Urinary bladder (tissue), 4 donors: ENCODE data around the gene NF1. TPM values are rescaled to one million over a fixed set of nuclear protein-coding genes. Genes with fewer than 3 reads are reported as not detected.
"Not testable (repeated sequence)": the region's sequence is repeated elsewhere in the genome, so short reads cannot be mapped to it uniquely, and the experiment has no call there.

Source experiments
- DNase-seq: peaks from one replicate; pipeline ENCODE4 v3.0.0-alpha.2; 2015; ENCODE audit errors: extremely low spot score
- H3K27ac ChIP-seq: one replicate; pipeline ENCODE4 v1.5.1; 2013; ENCODE audit warnings: low read depth, mild to moderate bottlenecking, moderate library complexity
- H3K36me3 ChIP-seq: one replicate; pipeline ENCODE4 v1.6.1; 2013; ENCODE audit warnings: mild to moderate bottlenecking, moderate library complexity; ENCODE audit not compliant: insufficient read depth
- H3K4me1 ChIP-seq: one replicate; pipeline ENCODE4 v1.6.1; 2013; ENCODE audit warnings: mild to moderate bottlenecking, moderate library complexity; ENCODE audit not compliant: insufficient read depth
- H3K4me3 ChIP-seq: one replicate; pipeline ENCODE4 v1.5.1; 2013; ENCODE audit warnings: low read depth, low read length
- WGBS: extraction: QIAGEN DNeasy Blood & Tissue Kit; methylation state at CpG from one replicate; pipeline ENCODE4 v1.1.7; 2013; 5-methylcytosine and 5-hydroxymethylcytosine counted together
- polyA plus RNA-seq: library from polyadenylated mRNA; stranded (reverse); fragments of 200-250 nt; gene quantifications from one replicate; pipeline ENCODE4 v1.2.3, GENCODE V29; 2013
- total RNA-seq: library from RNA; depleted of rRNA; stranded (reverse); fragments of >200 nt; gene quantifications from one replicate; pipeline ENCODE4 v1.2.3, GENCODE V29; 2014
- donor health status: healthy with polysubstance abuse.
- donor health status: healthy.

Gene NF1
- total and polyA plus RNA-seq, 2 donors = 12.2 to 135 TPM

- WGBS = 98% methylated on average over 6 of the region's 6 CpGs
- not testable (repeated sequence) for DNase-seq, H3K4me3 ChIP-seq, H3K27ac ChIP-seq, H3K36me3 ChIP-seq, H3K4me1 ChIP-seq
Observed at GRCh38 chr17:31156864-31157263, 62.1 kb downstream of the NF1 start.

GRCh38 chr17:31158746-31159377, 64.1 kb downstream of the NF1 start:
- Histone ChIP-seq H3K4me1 (no peaks in the 10 kb centered on the region), H3K4me3 (no peak overlapping the region), H3K27ac (no peak overlapping the region), H3K36me3 (no peaks in the 10 kb centered on the region)
- WGBS = 69% methylated on average over 1 of the region's 1 CpG
- no peak for DNase-seq

GRCh38 chr17:31163091-31163781, 68.5 kb downstream of the NF1 start:
- WGBS = 93% methylated on average over 7 of the region's 7 CpGs

GRCh38 chr17:31167111-31167510, 72.3 kb downstream of the NF1 start:
- 93% methylated on average over 3 of the region's 3 CpGs for WGBS
- no peak for DNase-seq
- no peak overlapping the region for H3K27ac ChIP-seq
- no peaks in the 10 kb centered on the region for H3K36me3 ChIP-seq
- no peak overlapping the region for H3K4me3 ChIP-seq
- no peaks in the 10 kb centered on the region for H3K4me1 ChIP-seq

More at GRCh38 chr17:31163091-31163781, 68.5 kb downstream of the NF1 start:
- Histone ChIP-seq H3K4me1 (no peaks in the 10 kb centered on the region), H3K36me3 (no peaks in the 10 kb centered on the region), H3K27ac (no peak overlapping the region), H3K4me3 (no peak overlapping the region)
- no peak for DNase-seq

- H3K36me3 ChIP-seq = no peaks in the 10 kb centered on the region
- DNase-seq = no peak
Observed at GRCh38 chr17:31171701-31172100, 76.9 kb downstream of the NF1 start.

GRCh38 chr17:31172388-31172787, 77.6 kb downstream of the NF1 start:
- DNase-seq = no peak
- no peak overlapping the region for H3K4me3 ChIP-seq
- no peaks in the 10 kb centered on the region for H3K4me1 ChIP-seq
- no peak overlapping the region for H3K27ac ChIP-seq
- 99% methylated on average over 7 of the region's 7 CpGs for WGBS
- no peaks in the 10 kb centered on the region for H3K36me3 ChIP-seq

More at GRCh38 chr17:31171701-31172100, 76.9 kb downstream of the NF1 start:
- Histone ChIP-seq H3K4me1 (no peaks in the 10 kb centered on the region), H3K27ac (no peak overlapping the region), H3K4me3 (no peak overlapping the region)

- Histone ChIP-seq H3K4me3 (no peak overlapping the region), H3K27ac (no peak overlapping the region), H3K4me1 (no peaks in the 10 kb centered on the region), H3K36me3 (no peaks in the 10 kb centered on the region)
- DNase-seq = no peak
- 98% methylated on average over 2 of the region's 2 CpGs for WGBS
Observed at GRCh38 chr17:31174215-31174614, 79.4 kb downstream of the NF1 start.

GRCh38 chr17:31175237-31175636, 80.5 kb downstream of the NF1 start:
- Histone ChIP-seq H3K4me1 (no peaks in the 10 kb centered on the region), H3K27ac (no peak overlapping the region), H3K4me3 (no peak overlapping the region), H3K36me3 (no peaks in the 10 kb centered on the region)
- no peak for DNase-seq
- 97% methylated on average over 5 of the region's 5 CpGs for WGBS

- H3K4me3 ChIP-seq, H3K36me3 ChIP-seq, H3K27ac ChIP-seq, DNase-seq, H3K4me1 ChIP-seq: not testable (repeated sequence)
- WGBS = 96% methylated on average over 3 of the region's 3 CpGs
Observed at GRCh38 chr17:31176143-31176542, 81.4 kb downstream of the NF1 start.

GRCh38 chr17:31178951-31179350, 84.2 kb downstream of the NF1 start:
- not testable (repeated sequence) for H3K27ac ChIP-seq, H3K4me1 ChIP-seq, H3K36me3 ChIP-seq, DNase-seq, H3K4me3 ChIP-seq
- WGBS = 92% methylated on average over 1 of the region's 2 CpGs

GRCh38 chr17:31195305-31195704, 100.5 kb downstream of the NF1 start:
- Histone ChIP-seq H3K4me1 (no peaks in the 10 kb centered on the region), H3K36me3 (no peaks in the 10 kb centered on the region), H3K4me3 (no peak overlapping the region), H3K27ac (no peak overlapping the region)
- no peak for DNase-seq
- WGBS = 89% methylated on average over 5 of the region's 5 CpGs

GRCh38 chr17:31198026-31198425, 103.2 kb downstream of the NF1 start:
- WGBS = 98% methylated on average over 1 of the region's 1 CpG
- no peak overlapping the region for H3K4me3 ChIP-seq
- no peaks in the 10 kb centered on the region for H3K4me1 ChIP-seq
- no peak for DNase-seq
- H3K27ac ChIP-seq = no peak overlapping the region
- H3K36me3 ChIP-seq = no peaks in the 10 kb centered on the region

- H3K27ac ChIP-seq, DNase-seq, H3K4me3 ChIP-seq, H3K4me1 ChIP-seq, H3K36me3 ChIP-seq: not testable (repeated sequence)
- WGBS = 68% methylated on average over 2 of the region's 2 CpGs
Observed at GRCh38 chr17:31198666-31199065, 103.9 kb downstream of the NF1 start.

GRCh38 chr17:31200287-31200686, 105.5 kb downstream of the NF1 start:
- H3K36me3 ChIP-seq = no peaks in the 10 kb centered on the region
- WGBS = 96% methylated on average over 2 of the region's 2 CpGs
- no peak overlapping the region for H3K27ac ChIP-seq

More at GRCh38 chr17:31200287-31200686, 105.5 kb downstream of the NF1 start:
- Histone ChIP-seq H3K4me3 (no peak overlapping the region), H3K4me1 (no peaks in the 10 kb centered on the region)
- no peak for DNase-seq
